Measurements from ENCODE around the gene KLRF1.

- TF ChIP-seq CTCF (IDR thresholded peaks at IDR 0.05), result no peak
- no peak for TF ChIP-seq POLR2A (IDR thresholded peaks at IDR 0.05)
These were observed 2.7 kb downstream of the KLRF1 start for GRCh38 chr12:9829982-9830381.
